ENCODE results near the gene ADAD2. TPM values are rescaled to one million over a fixed set of nuclear protein-coding genes. Genes with fewer than 3 reads are reported as not detected.

The ADAD2 gene
- total and polyA plus RNA-seq, 2 donors (not counting 1 experiment from before 2014, with no cell fraction given): 0.06 TPM; not detected in 1

DNA sequence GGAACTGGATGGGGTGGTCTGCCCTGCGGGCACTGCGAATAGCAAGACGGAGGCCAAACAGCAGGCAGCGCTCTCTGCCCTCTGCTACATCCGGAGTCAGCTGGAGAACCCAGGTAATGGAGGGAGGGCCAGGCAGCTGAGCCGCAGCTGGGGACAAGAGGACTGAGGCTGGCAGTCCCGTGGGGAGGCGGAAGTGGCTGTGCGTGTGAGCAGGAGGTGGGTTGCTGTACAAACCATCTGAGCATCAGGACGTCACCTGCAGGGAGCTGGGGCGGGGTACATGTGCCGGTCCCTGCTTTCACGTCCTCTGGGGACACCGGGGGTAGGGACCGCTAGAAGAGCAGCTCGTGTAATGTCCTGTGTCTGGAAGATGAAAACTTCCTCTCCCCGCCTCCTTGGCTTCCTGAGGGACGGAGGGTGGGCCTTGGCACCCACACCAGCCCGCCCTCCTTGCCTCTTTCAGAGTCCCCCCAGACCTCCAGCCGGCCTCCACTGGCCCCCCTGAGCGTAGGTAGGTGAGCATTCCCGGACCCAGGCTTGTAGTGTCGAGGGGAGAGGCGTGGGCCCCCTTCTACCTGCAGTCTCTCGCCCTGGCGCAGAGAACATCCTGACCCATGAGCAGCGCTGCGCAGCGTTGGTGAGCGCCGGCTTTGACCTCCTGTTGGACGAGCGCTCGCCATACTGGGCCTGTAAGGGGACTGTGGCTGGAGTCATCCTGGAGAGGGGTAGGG, 3.7 kb downstream of the ADAD2 start:
- Mint-ChIP-seq H3K27me3 (peaks cover 3% of the 10 kb centered on the region), H3K4me3 (peak overlapping the region; percentile 68), H3K4me1 (peaks cover 14% of the 10 kb centered on the region), H3K9me3 (ENCODE audit: insufficient read depth) (no peaks in the 10 kb centered on the region), H3K27ac (peak overlapping the region; percentile 46)
- peaks cover 0 to 4% (median 0%) of the 10 kb centered on the region in 4 experiments for H3K27me3 ChIP-seq (replicated peaks in 1 of 4; ENCODE audit: control extremely low read depth in 1 of 4, control insufficient read depth in 3 of 4, insufficient read depth in 4 of 4, low read length in 3 of 4)
- H2AFZ ChIP-seq (ENCODE audit: insufficient read depth, low read depth, low read length, poor library complexity, severe bottlenecking): peak overlapping the region; percentile 77
- H3K4me3 ChIP-seq (ENCODE audit: control extremely low read depth in 1 of 5, extremely low read depth in 1 of 5, insufficient read depth in 1 of 5, low read depth in 2 of 5, low read length in 4 of 5): peak overlapping the region in 4 of 5 experiments; percentile 11 to 50 (median 30)
- no peak for TF ChIP-seq EZH2 (IDR thresholded peaks at IDR 0.05; ENCODE audit: borderline replicate concordance, insufficient read depth, low read depth, low read length, poor library complexity, severe bottlenecking)
- TF ChIP-seq CTCF (IDR thresholded peaks at IDR 0.05): no peak
- no peaks in the 10 kb centered on the region for H3K9me3 ChIP-seq (ENCODE audit: control extremely low read depth in 1 of 3, control insufficient read depth in 2 of 3, insufficient read depth in 1 of 3, low read length in 2 of 3)
- DNase-seq: peak; percentile 73
- 52% methylated on average over 29 of the region's 34 CpGs for WGBS (ENCODE audit: insufficient coverage)
- peak overlapping the region; percentile 75 for H3K4me2 ChIP-seq (replicated peaks; ENCODE audit: low read depth, low read length, poor library complexity, severe bottlenecking)
- no peaks in the 10 kb centered on the region for H3K79me2 ChIP-seq (ENCODE audit: control insufficient read depth, insufficient read depth, low read length)
- POLR2A ChIA-PET: no interaction called here
- peak; percentile 60 for ATAC-seq (ENCODE audit: low read depth)
- peak overlapping the region in 1 of 2 donors; percentile 36 for H3K27ac ChIP-seq (ENCODE audit: low read length in 2 of 2)
- peaks cover 12 to 13% of the 10 kb centered on the region in 2 donors for H3K4me1 ChIP-seq (ENCODE audit: control insufficient read depth in 2 of 2, insufficient read depth in 2 of 2, low read length in 2 of 2)
- intact Hi-C loops (cut with micrococcal nuclease): no loop called here
- no peaks in the 10 kb centered on the region for H3K36me3 ChIP-seq (replicated peaks in 1 of 2; ENCODE audit: control extremely low read depth in 1 of 2, control insufficient read depth in 1 of 2, extremely low read depth in 1 of 2, insufficient read depth in 2 of 2, low read length in 1 of 2)
- H4K20me1 ChIP-seq (ENCODE audit: control insufficient read depth, insufficient read depth, low read length, poor library complexity, severe bottlenecking): no peaks in the 10 kb centered on the region
- CTCF ChIA-PET: interaction anchor here (0.7 kb wide), 1 partner anchor 311 kb away, joined by 3 read pairs; no protein-coding TSS in a partner anchor
- peak overlapping the region; percentile 53 for H3K9ac ChIP-seq (ENCODE audit: low read length)
